H9 (cell line): ENCODE results near the gene ERC1. TPM values are rescaled to one million over a fixed set of nuclear protein-coding genes. Genes with fewer than 3 reads are reported as not detected.

Experiments used
- DNase-seq: peaks from one replicate; pipeline ENCODE4 v3.0.0-alpha.2; 2017
- H2AFZ ChIP-seq: one replicate; pipeline ENCODE4 v1.6.1; 2013; ENCODE audit warnings: mild to moderate bottlenecking, low read length, control low read depth, moderate library complexity
- H2AK5ac ChIP-seq: 2 replicates; pipeline ENCODE4 v1.6.1; 2013; ENCODE audit warnings: low read length, control low read depth, mixed read lengths; ENCODE audit not compliant: insufficient read length
- H2BK120ac ChIP-seq: one replicate; pipeline ENCODE4 v1.6.1; 2013; ENCODE audit warnings: low read depth, mild to moderate bottlenecking, low read length, control low read depth, inconsistent platforms; ENCODE audit not compliant: poor library complexity, severe bottlenecking
- H2BK12ac ChIP-seq: 2 replicates; pipeline ENCODE4 v1.6.1; 2013; ENCODE audit warnings: low read length, control low read depth, mixed read lengths, low read depth; ENCODE audit not compliant: insufficient read length
- H2BK15ac ChIP-seq: 2 replicates; pipeline ENCODE4 v1.6.1; 2013; ENCODE audit warnings: low read depth, low read length, control low read depth
- H2BK20ac ChIP-seq: one replicate; pipeline ENCODE4 v1.6.1; 2013; ENCODE audit warnings: low read depth, mild to moderate bottlenecking, low read length, control low read depth, inconsistent platforms; ENCODE audit not compliant: poor library complexity, severe bottlenecking
- H2BK5ac ChIP-seq: 2 replicates; pipeline ENCODE4 v1.6.1; 2013; ENCODE audit warnings: low read length, control low read depth, mixed read lengths; ENCODE audit not compliant: insufficient read length
- H3K14ac ChIP-seq: 2 replicates; pipeline ENCODE4 v1.6.1; 2013; ENCODE audit warnings: low read length, control low read depth; ENCODE audit not compliant: insufficient read depth
- H3K18ac ChIP-seq: 2 replicates; pipeline ENCODE4 v1.6.1; 2013; ENCODE audit warnings: low read depth, mild to moderate bottlenecking, mixed read lengths, low read length, control low read depth; ENCODE audit not compliant: insufficient read length
- H3K23ac ChIP-seq: 2 replicates; pipeline ENCODE4 v1.6.1; 2013; ENCODE audit warnings: low read length, control low read depth, mixed read lengths, low read depth; ENCODE audit not compliant: insufficient read length
- H3K23me2 ChIP-seq: 2 replicates; pipeline ENCODE4 v1.6.1; 2013; ENCODE audit warnings: low read depth, mild to moderate bottlenecking, mixed read lengths, low read length, control low read depth; ENCODE audit not compliant: insufficient read length, poor library complexity, severe bottlenecking
- H3K27ac ChIP-seq: 2 replicates; pipeline ENCODE4 v1.5.1; 2013; ENCODE audit warnings: low read length, control low read depth, mixed read lengths, low read depth; ENCODE audit not compliant: insufficient read length
- H3K27me3 ChIP-seq: 2 replicates; pipeline ENCODE4 v1.6.1; 2013; ENCODE audit warnings: low read length, control low read depth, inconsistent platforms; ENCODE audit not compliant: insufficient read depth
- H3K4ac ChIP-seq: 2 replicates; pipeline ENCODE4 v1.6.1; 2013; ENCODE audit warnings: low read depth, mild to moderate bottlenecking, control low read depth, inconsistent platforms, low read length, moderate library complexity
- H3K4me1 ChIP-seq: 2 replicates; pipeline ENCODE4 v1.6.1; 2013; ENCODE audit warnings: low read length, control low read depth, inconsistent platforms; ENCODE audit not compliant: insufficient read depth
- H3K4me2 ChIP-seq: 2 replicates; pipeline ENCODE4 v1.6.1; 2013; ENCODE audit warnings: low read length, control low read depth, mixed read lengths; ENCODE audit not compliant: insufficient read length, insufficient read depth
- H3K56ac ChIP-seq: 2 replicates; pipeline ENCODE4 v1.6.1; 2013; ENCODE audit warnings: low read depth, mild to moderate bottlenecking, mixed read lengths, low read length, control low read depth; ENCODE audit not compliant: insufficient read length
- H3K79me1 ChIP-seq: 2 replicates; pipeline ENCODE4 v1.6.1; 2013; ENCODE audit warnings: low read depth, mild to moderate bottlenecking, moderate library complexity, low read length, control low read depth, inconsistent platforms; ENCODE audit not compliant: insufficient read depth, poor library complexity, severe bottlenecking
- H3K79me2 ChIP-seq: 2 replicates; pipeline ENCODE4 v1.6.1; 2013; ENCODE audit warnings: low read length, control low read depth, inconsistent platforms; ENCODE audit not compliant: insufficient read depth
- H3K9ac ChIP-seq: 2 replicates; pipeline ENCODE4 v1.6.1; 2013; ENCODE audit warnings: low read length, control low read depth, mixed read lengths; ENCODE audit not compliant: insufficient read length; ENCODE audit errors: extremely low read depth
- H3K9me3 ChIP-seq: one replicate; pipeline ENCODE4 v1.6.1; 2013; ENCODE audit warnings: low read depth, low read length, inconsistent platforms; ENCODE audit not compliant: control insufficient read depth
- H3T11ph ChIP-seq: one replicate; pipeline ENCODE4 v1.6.1; 2013; ENCODE audit warnings: mild to moderate bottlenecking, low read length, control low read depth, inconsistent platforms
- H4K20me1 ChIP-seq: one replicate; pipeline ENCODE4 v1.6.1; 2013; ENCODE audit not compliant: control insufficient read depth, insufficient read length, insufficient read depth
- H4K5ac ChIP-seq: 2 replicates; pipeline ENCODE4 v1.6.1; 2013; ENCODE audit warnings: low read depth, mild to moderate bottlenecking, mixed read lengths, low read length, control low read depth; ENCODE audit not compliant: insufficient read length
- H4K8ac ChIP-seq: replicated peaks from 2 replicates; pipeline ENCODE4 v1.6.1; 2013; ENCODE audit warnings: low read length, control low read depth, mixed read lengths, low read depth; ENCODE audit not compliant: insufficient read length
- H4K91ac ChIP-seq: 2 replicates; pipeline ENCODE4 v1.6.1; 2013; ENCODE audit warnings: low read depth, mild to moderate bottlenecking, moderate library complexity, mixed read lengths, low read length, control low read depth; ENCODE audit not compliant: insufficient read length
- H3K27ac Mint-ChIP-seq, 3 experiments: 2 replicates in 2 of 3; 3 replicates in 1 of 3; pipeline ENCODE4 v1.8.0; 2020 to 2021; ENCODE audit warnings: mixed read lengths in 3 of 3, mild to moderate bottlenecking in 1 of 3, moderate library complexity in 1 of 3
- H3K27me3 Mint-ChIP-seq: 2 replicates; pipeline ENCODE4 v1.8.0; 2021; ENCODE audit warnings: low read depth, mild to moderate bottlenecking, moderate library complexity, mixed read lengths
- H3K36me3 Mint-ChIP-seq, 3 experiments: 2 replicates in 2 of 3; 3 replicates in 1 of 3; pipeline ENCODE4 v1.8.0; 2020 to 2021; ENCODE audit warnings: low read depth in 3 of 3, mixed read lengths in 3 of 3; ENCODE audit not compliant: insufficient read depth in 1 of 3
- H3K4me1 Mint-ChIP-seq, 2 experiments: 2 replicates each; pipeline ENCODE4 v1.8.0; 2020; ENCODE audit warnings: mixed read lengths in 2 of 2
- H3K4me3 Mint-ChIP-seq, 2 experiments: 2 replicates in 1 of 2; 3 replicates in 1 of 2; pipeline ENCODE4 v1.8.0; 2020 to 2021; ENCODE audit warnings: mild to moderate bottlenecking in 2 of 2, mixed read lengths in 2 of 2, moderate library complexity in 1 of 2
- H3K9me3 Mint-ChIP-seq, 2 experiments: 2 replicates in 1 of 2; 3 replicates in 1 of 2; pipeline ENCODE4 v1.8.0; 2020; ENCODE audit warnings: mild to moderate bottlenecking in 2 of 2, mixed read lengths in 2 of 2, moderate library complexity in 1 of 2
- CTCF ChIP-seq: fragments of 200-600 bp; sonication (generic); conservative IDR thresholded peaks from 3 replicates; pipeline ENCODE4 v1.8.0; 2021; ENCODE audit warnings: antibody characterized with exemption, mild to moderate bottlenecking
- WGBS: extraction: QIAGEN DNeasy Blood & Tissue Kit; methylation state at CpG from one replicate; pipeline ENCODE4 v1.1.7; 2013; ENCODE audit warnings: missing lambda C conversion rate, low lambda C conversion rate, mixed read lengths; ENCODE audit not compliant: insufficient read length; ENCODE audit errors: extremely low coverage; 5-methylcytosine and 5-hydroxymethylcytosine counted together
- total RNA-seq: library from RNA; stranded (reverse); gene quantifications from 2 replicates; pipeline ENCODE4 v1.2.1, GENCODE V29; 2021

ERC1 gene
- total RNA-seq, 1 experiment from 2014 or later: 51.2 TPM

- Histone ChIP-seq H3K9ac (no peak overlapping the region), H3K79me1 (no peaks in the 10 kb centered on the region), H3K23ac (no peak overlapping the region), H4K8ac (no peak overlapping the region), H2BK5ac (no peak overlapping the region), H3K27me3 (no peaks in the 10 kb centered on the region), H2BK12ac (no peak overlapping the region), H3K14ac (no peak overlapping the region), H2BK20ac (no peak overlapping the region), H3K18ac (no peak overlapping the region), H3K56ac (no peak overlapping the region), H3K4me1 (no peaks in the 10 kb centered on the region), H4K91ac (no peak overlapping the region), H2BK120ac (no peak overlapping the region), H2BK15ac (no peak overlapping the region), H4K20me1 (no peaks in the 10 kb centered on the region), H4K5ac (no peak overlapping the region), H3K79me2 (no peaks in the 10 kb centered on the region), H3K4ac (no peak overlapping the region), H3K4me2 (no peak overlapping the region), H3T11ph (no peak overlapping the region), H3K23me2 (no peaks in the 10 kb centered on the region), H2AK5ac (no peak overlapping the region), H3K9me3 (no peaks in the 10 kb centered on the region), H2AFZ (no peak overlapping the region), H3K27ac (no peak overlapping the region)
- Mint-ChIP-seq H3K4me1 (peaks cover 4% of the 10 kb centered on the region in 2 experiments; a peak in 1 of 4 replicates), H3K9me3 (no peaks in the 10 kb centered on the region), H3K27me3 (no peaks in the 10 kb centered on the region), H3K4me3 (no peak overlapping the region), H3K36me3 (peaks cover 0 to 4% (median 3%) of the 10 kb centered on the region in 3 experiments; a peak in 3 of 7 replicates), H3K27ac (no peak overlapping the region)
- no CpG with 5 or more reads among the region's 1 CpG for WGBS
- DNase-seq: no peak
- no peak for TF ChIP-seq CTCF
Measured at GRCh38 chr12:1346126-1346525, 355.1 kb downstream of the ERC1 start.
